Measurements from ENCODE around the gene PHLDB3. TPM values are rescaled to one million over a fixed set of nuclear protein-coding genes. Genes with fewer than 3 reads are reported as not detected.

Gene PHLDB3
- total RNA-seq, 1 donor from 2014 or later: 2.8 TPM

DNA sequence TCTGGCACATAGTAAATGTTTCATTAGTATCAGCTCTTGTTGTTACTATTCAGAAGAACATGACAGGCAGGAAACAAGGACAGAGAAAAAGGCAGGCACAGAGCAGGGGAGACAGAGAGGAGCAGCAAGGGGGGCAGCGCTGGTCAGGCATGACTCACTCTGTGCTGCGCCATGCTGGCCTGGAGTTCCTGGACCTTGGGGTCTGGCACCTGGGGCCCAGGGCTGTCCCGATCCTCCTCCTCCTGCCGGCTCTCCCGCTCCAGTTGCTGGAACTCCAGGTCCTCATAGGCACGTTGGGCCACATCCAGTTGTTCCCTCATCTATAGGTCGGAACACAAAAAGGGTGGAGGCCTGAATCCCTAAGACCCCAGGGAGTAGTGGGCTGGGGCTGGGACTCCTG lies 7.6 kb downstream of the PHLDB3 start:
- DNase-seq: no peak

DNA sequence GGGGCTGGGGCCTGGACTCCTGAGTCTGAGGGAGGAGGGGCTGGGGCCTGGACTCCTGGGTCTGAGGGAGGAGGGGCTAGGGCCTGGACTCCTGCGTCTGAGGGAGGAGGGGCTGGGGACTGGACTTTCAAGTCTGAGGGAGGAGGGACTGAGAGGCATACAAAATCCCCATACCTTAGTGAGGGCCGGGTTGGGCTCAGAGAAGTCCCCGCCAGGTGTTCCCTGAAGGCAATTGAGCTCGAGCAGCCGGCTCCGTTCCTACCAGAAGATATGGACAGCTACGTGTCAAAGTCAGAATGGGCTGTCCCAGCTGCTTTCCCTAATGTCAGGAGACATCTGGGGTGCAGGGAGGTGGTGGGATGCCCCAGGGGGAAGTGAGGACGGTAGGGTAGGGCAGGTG lies 9.5 kb downstream of the PHLDB3 start:
- no peak for DNase-seq

DNA sequence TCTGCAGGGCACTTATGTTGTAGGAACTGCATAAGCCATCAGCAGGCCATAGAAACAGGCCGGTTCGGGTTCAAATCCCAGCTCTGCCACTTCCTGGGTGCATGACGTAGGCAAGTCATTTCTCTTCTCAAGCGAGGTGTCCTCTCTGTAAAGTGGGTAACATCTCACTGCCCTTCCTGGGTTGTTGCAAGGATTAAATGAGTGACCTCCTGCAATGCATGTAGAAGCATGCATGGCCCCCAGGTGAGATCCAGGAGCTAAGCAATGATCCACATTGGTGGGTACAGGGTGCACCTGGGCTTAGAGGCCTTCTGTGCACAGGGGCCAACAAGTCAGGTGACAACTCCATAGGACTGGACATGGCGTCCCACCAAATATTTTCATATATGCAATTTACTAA lies 13.8 kb downstream of the PHLDB3 start:
- DNase-seq: no peak

DNA sequence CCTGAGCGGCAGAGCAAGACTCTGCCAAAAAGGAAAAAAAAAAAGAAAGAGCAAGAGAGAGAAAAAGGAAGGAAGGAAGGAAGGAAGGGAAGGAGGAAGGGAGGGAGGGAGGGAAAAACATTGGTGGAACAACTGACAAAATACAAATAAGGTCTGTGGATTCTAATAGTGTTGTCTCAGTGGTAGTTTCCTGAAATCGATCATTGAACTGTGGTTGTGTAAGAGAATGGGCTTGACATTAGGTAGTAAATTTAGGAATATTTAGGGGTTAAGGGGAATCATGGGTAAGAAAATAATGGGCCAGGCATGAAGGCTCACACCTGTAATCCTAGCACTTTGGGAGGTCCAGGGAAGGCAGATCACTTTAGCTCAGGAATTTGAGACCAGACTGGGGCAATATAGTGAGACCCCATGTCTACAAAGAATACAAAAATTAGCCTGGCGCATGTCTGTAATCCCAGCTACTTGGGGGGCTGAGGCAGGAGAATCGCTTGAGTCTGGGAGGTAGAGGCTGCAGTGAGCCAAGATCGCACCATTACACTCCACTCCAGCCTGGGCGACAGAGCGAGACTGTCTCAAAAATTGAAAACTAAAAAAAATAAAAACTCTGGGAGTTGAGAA lies 14.5 kb downstream of the PHLDB3 start:
- DNase-seq: no peak

DNA sequence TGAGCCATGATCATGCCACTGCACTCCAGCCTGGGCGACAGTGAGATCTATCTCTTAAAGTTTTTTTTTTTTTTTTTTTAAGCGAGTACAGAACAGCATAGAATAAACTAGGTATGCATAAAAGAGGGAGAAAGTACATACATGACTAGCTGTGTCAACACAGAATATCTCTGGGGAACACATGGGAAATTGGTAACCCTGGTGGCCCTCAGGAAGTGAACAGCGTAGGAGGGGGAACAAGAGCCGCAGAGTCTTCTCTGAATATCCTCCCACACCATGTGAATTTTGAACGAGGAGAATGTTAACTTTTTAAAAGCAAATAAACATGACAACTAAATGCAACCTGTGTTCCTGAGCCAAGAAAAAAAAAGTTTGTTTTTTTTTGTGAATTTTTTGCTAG lies 15.2 kb downstream of the PHLDB3 start:
- no peak for DNase-seq

DNA sequence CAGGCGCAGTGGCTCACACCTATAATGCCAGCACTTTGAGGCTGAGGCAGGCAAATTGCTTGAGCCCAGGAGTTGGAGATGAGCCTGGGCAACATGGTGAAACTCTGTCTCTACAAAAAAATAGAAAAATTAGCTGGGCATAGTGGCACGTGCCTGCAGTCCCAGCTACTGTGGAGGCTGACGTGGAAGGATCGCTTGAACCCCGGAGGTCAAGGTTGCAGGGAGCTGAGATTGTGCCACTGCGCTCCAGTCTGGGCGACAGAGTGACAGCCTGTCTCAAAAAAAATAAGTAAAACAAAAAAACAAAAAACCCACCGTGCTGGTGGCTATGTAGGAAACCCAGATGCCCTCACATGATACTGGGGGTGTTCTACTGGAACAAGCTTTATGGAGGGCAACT lies 16.4 kb downstream of the PHLDB3 start:
- no peak for DNase-seq

DNA sequence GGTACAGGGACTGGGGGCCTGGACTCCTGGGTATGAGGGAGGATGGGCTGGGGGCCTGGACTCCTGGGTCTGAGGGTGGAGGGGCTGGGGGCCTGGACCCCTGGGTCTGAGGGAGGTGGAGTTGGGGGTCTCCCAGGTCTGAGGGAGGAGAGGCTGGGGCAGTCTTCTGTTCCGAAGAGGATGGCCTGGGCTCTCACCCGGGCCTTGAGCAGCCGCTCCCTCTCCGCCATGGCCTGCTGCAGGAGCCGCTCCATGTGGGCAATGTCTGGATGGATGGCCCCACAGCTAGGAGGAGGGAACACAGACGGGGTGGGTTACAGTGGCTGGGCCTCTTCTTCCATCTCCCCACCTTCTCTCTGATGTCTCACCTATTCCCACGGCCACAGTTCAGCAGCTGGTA lies 18.1 kb downstream of the PHLDB3 start:
- DNase-seq: no peak

DNA sequence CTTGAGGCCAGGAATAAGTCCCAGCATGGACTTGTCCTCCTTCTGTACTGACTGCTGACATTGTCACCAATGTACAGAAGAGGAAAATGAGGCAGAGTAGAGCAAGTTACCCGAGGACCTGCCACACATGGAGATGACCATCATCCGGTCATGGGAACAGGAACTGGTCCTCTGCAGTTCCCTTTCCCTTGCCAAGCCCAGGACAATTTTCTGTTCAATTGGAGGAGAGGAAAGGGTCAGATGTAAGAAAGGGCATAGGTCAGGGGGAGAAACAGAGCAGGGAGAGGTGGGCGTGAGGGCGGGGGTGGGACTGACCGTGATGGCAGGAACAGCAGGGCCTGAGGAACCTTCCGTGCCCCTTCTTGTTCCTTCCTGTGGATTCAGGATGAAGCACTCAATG lies 18.6 kb downstream of the PHLDB3 start:
- DNase-seq: no peak

DNA sequence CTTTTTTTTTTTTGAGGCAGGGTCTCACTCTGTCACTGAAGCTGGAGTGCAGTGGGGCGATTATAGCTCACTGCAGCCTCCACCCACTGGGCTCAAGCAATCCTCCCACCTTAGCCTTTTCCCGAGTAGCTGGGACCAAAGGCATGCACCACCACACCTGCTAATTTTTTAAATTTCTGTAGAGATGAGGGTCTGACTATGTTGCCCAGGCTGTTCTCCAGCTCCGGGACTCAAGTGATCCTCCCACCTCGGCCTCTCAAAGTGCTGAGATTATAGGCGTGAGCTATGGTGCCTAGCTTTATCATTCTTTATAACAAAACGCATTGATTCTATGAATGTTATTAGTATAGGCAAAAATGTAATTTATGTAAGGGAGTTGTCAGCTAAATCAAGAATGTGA lies 21.3 kb downstream of the PHLDB3 start:
- no peak for DNase-seq

DNA sequence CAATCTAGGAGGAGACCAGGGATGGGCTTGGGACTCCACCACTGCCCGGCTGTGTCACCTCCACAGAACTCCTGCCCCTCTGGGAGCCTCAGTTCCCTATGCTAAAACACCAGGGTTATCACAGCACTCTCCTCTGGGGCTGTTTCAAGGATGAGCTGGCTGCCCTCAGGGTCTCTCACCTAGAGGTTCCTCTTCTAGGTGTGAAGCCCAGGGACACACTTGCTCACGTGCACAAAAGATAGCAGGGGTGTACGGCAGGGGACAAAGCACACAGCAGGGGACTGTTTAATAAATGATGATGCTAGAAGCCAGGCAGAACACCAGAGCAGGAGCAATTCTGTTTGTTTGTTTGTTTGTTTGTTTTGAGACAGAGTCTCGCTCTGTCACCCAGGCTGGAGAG lies 22.4 kb downstream of the PHLDB3 start:
- no peak for DNase-seq

DNA sequence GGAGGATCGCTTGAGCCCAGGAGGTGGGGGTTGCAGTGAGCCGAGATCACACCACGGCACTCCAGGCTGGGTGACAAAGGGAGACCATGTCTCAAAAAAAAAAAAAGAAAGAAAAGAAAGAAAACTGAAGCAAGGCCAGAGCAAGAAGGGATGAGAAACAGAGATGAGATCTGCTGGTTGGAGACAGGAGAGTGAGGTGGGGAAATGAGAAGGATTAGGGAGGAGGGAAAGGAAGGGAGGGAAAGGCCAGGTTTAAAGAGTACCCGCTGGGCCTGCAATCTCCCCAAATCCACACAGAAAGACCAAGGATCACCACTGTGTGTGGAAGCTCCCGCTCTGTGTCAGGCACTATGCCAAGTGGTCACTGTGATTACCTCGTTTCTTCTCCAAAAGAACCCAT lies 22.8 kb downstream of the PHLDB3 start:
- no peak for DNase-seq

DNA sequence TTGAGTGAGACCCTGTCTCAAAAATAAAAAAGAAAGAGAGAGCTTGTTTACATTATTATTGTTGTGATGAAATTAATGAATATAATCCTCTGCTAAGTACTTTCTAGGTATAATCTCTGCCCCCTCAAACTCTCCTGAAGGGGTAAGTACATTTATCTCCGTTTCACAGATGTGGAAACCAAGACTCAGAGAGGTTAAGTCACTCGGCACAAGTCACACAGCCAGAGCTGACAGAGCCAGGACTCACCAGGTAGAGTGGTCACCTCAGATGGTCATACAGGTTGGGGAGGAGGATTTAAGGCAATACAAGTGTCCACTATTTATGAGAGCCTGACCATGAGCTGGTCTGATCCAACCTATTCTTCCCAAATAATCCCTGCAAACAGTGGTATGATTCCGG lies 24.0 kb downstream of the PHLDB3 start:
- no peak for DNase-seq

DNA sequence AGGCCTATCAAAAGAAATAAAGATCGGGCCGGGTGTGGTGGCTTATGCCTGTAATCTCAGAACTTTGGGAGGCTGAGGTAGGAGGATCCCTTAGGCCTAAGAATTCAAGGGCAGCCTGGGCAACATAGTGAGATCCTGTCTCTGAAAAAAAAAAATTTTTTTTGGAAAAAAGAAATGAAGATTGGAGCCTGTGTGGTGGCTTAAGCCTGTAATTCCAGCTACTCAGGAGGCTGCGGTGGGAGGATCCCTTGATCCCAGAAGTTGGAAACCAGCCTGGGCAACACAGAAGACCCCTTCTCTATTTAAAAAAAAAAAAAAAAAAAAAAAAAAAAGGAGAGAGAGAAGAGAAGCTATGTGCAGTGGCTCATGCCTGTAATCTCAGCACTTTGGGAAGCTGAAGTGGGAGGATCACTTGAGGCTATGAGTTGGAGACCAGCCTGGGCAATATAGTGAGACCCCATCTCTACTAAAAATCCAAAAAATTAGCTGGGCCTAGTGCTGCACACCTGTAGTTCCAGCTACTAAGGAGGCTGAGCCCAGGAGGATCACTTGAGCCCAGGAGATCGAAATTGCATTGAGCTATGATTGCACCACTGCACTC lies 24.5 kb downstream of the PHLDB3 start:
- DNase-seq: no peak

DNA sequence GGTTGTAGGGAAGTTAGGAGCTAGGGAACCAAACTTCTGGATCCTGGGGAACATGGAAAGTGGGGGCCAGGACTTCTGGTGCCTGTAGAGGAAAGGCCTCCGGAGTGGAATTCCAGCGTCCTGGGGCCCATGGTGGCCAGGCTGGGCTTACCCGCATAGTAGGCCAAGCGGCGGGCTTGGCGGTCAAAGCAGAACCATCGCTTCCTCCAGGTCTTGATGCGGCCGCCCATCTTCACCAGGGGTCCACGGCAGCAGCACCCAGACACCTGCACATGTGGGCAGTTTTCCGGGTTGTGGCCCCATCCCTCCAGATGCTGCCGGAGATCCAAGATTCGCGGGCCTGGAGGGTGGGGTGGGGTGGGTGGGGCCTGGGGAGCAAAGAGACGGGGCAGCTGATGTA lies 25.3 kb downstream of the PHLDB3 start:
- no peak for DNase-seq

DNA sequence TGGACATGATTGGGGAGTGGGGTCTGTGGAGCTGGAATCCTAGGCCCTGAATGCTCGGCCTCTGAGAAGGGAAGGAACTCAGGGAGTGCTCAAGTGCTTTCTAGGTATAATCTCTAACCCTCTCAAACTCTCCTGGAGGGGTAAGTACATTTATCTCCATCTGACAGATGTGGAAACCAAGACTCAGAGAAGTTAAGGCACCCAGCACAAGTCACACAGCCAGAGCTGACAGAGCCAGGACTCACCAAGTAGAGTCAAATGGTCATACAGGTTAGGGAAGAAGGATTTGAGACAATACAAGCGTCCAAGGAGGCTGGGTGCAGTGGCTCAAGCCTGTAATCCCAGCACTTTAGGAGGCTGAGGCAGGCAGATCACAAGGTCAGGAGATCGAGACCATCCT lies 26.2 kb downstream of the PHLDB3 start:
- DNase-seq: no peak

DNA sequence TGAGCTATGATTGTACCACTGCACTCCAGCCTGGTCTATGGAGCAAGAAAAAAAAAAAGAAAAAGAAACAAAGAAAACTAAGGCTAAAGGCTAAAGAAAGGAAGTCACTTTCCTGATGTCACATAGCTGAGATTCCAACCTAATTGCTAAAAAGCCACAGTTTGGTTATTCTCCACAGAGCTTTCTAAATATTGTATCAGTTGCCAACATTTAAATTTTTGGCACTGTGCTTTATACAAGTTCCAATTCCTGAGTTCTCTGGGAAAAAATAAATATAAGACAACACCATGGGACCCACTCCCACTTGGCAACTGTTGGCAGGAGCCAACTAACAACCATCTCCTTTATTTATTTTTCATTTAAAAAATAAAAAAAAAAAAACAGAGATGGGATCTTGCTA lies 27.9 kb downstream of the PHLDB3 start:
- no peak for DNase-seq

DNA sequence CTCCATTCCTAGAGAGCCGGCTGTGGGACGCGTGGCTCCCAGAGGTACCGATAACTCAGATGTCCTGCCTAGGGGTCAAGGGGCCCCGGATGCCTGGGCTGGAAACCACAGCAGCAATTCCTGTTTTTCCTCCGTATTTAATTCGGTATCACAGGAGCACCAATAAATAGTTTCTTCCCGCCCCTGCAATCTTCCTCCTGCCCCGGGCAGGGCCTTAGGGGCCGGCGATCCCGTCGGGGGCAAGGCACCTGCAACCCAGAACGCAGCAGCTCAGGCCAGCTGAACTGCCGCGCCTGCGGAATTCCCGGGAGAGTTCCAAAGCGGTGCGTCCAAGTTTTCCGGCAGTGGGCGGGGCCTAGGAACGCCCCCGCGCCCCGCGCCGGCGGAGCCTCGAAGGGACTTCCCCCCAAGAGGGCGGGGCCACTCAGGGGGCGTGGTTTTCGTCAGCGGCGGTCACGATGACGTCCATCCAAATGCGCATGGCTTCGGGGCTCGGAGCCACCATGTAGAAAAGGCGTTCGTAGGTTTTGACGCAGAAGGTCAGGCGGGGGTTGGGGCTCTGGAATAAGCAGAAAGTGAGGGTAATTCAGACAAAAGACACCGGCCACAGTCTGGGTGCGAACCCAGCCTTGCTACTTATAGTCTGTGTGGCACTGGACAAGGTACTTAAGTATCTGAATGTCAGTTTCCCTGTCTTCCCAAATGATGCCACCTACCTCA lies 29.4 kb downstream of the PHLDB3 start:
- DNase-seq: peak; percentile 77

DNA sequence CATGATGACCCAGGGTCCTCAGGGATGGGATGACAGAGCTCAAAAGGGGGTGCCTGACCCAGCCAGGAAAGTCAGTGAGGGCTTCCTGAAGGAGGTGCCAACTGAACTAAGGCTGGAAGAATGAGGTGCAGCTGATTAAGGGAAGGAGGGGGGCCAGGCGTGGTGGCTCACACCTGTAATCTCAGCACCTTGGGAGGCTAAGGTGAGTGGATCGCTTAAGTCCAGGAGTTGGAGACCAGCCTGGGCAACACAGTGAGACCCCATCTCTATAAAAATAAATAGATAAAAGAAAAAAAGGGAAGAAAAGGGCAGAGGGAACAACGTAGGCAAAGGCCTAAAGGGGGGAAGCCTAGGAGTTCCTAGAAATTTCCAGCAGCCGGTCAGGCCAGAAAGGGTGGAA lies 30.1 kb downstream of the PHLDB3 start:
- DNase-seq: no peak

DNA sequence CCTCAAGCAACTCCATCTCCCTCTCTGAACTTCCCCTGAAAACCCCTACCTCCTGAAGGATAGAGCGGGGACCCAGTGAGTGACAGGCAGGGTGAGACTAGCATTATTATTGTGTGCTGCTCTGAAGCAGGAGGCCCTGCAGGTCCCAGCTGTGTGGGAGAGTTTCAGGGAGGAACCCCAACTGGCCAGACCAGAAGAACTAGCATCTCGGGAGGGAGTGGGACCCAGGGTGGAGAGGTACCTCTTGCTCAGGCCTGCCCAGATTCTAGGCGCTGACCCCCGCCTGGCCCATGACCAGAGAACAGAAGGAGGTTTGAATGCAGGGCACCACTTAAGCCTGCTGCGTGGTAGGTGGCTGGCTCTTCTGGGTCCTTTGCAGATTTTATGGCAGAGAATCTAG lies 33.5 kb downstream of the PHLDB3 start:
- DNase-seq: no peak

DNA sequence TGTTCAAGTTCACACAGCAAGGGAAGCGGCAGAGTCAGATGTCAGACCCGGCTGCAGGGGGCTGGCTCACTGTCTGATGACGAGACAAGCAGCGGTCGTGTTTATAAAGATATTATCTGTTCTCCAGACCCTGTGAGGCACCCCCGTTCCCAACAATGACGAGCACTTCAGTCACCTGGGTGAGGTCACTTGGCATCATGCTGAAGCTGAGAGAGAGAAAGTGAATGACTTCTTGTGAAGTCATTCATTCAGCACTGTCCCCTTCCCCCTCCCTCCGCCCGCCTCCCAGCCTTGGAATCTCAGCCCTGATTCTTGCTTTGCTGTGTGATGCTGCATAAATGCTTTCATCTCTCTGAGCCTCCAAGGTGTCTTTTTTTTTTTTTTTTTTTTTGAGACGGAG lies 34.3 kb downstream of the PHLDB3 start:
- no peak for DNase-seq

DNA sequence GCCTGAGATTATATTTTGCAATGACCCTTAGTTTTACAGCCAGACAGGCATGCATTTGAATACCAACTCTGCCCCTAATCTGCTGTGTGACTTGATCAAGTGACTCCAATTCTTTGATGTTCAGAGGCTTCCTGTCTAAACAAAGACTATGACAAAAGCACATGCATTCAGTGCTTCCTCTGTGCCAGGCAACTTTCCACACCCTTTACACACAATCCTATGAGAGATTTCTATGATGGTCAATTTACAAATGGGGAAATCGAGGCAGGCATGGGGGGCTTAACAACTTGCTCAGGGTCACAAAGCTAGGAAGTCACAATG lies 35.4 kb downstream of the PHLDB3 start:
- DNase-seq: no peak

DNA sequence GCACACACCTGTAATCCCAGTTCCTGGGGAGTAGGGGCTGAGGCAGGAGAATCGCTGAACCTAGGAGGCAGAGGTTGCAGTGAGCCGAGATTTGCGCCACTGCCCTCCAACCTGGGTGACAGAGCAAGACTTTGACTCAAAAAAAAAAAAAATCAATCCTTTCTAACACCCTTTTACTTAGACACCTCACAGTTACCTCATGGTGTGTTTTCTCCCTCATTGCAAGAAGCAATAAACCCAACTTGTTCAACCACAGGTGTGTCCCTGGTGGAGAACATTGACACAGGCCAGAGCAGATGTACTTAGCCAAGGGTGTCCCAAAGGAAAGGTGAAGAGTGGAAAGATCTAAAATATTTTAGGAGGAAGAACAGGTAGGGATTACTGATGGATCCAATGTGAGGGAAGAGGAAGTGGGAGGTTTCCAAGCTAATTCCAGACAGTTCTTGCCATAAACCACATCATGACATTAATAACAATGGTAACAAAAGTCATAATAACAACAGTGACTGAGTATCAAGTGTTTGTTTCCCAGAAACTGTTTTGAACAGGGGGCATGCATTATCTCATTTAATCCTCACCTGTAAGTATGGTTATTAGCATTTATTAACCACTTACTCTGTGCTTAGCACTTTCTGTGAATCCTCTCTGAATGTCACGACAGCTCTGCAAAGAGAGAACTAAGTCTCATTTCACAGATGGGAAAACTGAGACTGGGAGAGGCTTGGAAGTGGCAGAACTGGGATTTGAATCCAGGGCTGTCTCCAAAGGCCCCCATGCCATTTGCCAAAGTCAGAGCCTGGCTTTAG lies 36.0 kb downstream of the PHLDB3 start:
- DNase-seq: no peak

DNA sequence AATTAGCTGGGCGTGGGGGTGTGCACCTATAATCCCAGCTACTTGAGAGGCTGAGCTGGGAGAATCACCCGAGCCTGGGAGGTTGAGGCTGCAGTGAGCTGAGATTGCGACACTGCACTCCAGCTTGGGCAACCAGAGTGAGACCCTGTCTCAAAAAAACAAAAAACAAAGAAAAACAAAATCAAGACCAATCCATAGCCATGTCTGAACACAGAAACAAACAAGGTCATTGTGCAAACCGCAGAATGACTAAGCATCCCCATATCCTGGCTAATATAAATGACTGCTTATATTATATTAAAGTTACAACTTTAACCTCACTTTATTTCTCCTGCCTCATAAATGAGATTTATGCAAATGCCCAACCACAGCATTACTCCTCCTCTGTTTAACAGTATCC lies 36.8 kb downstream of the PHLDB3 start:
- no peak for DNase-seq

DNA sequence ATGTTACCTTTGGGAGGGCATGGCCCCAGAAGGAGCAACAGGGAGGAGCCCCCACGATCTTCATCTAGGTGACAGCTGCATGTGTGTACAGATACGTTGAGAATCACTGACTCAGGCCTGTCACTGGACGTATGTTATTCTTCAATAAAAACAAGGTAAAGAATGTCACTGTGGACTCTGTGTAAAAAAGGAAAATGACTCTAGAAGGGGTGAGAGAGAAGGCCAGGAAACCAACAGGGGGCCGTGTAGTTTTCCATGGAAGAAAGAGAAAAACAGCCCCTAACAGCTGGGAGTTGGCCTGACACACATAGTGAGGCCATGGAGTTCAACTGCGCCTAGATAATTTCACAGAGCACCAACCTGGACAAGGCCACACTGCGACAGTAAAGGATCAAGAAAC lies 37.3 kb downstream of the PHLDB3 start:
- DNase-seq: no peak

Measured in occipital lobe (tissue), 2 donors.